SK-N-SH treated with all-trans-retinoic acid at 6 μM for 48 hours (cell line): ENCODE results near the gene TLE2.

Source experiments
- ARNTL ChIP-seq: fragments of 450-650 bp; formaldehyde crosslinking; IDR thresholded peaks from 2 replicates; pipeline ENCODE4 v1.5.0; 2020; ENCODE audit warnings: low read depth, mild to moderate bottlenecking, moderate library complexity, borderline replicate concordance
- BACH2 ChIP-seq: fragments of 250-450 bp; sonication (Bioruptor Pico); IDR thresholded peaks from 2 replicates; pipeline ENCODE4 v1.9.0; 2021; ENCODE audit warnings: mild to moderate bottlenecking, borderline replicate concordance
- ESRRG ChIP-seq: fragments of 250-450 bp; sonication (Bioruptor Pico); IDR thresholded peaks from 2 replicates; pipeline ENCODE4 v1.6.1; 2021; ENCODE audit warnings: mild to moderate bottlenecking
- OSR1 ChIP-seq: fragments of 250-450 bp; sonication (Bioruptor Pico); IDR thresholded peaks from 2 replicates; pipeline ENCODE4 v1.8.0; 2022; ENCODE audit warnings: moderate library complexity, mild to moderate bottlenecking, inconsistent platforms
- RARB ChIP-seq: fragments of 250-450 bp; sonication (Bioruptor Pico); IDR thresholded peaks from 2 replicates; pipeline ENCODE4 v1.8.0; 2021; ENCODE audit warnings: mild to moderate bottlenecking, moderate library complexity
- SNAI2 ChIP-seq: fragments of 250-450 bp; sonication (Bioruptor Pico); IDR thresholded peaks from 2 replicates; pipeline ENCODE4 v1.5.0; 2020; ENCODE audit warnings: mild to moderate bottlenecking, moderate library complexity
- TCF4 ChIP-seq: fragments of 250-450 bp; sonication (Bioruptor Pico); IDR thresholded peaks from 2 replicates; pipeline ENCODE4 v1.8.0; 2021; ENCODE audit warnings: mild to moderate bottlenecking, moderate library complexity, borderline replicate concordance
- TOX ChIP-seq: fragments of 250-450 bp; sonication (Bioruptor Pico); IDR thresholded peaks from 2 replicates; pipeline ENCODE4 v1.8.0; 2021; ENCODE audit warnings: mild to moderate bottlenecking, moderate library complexity, borderline replicate concordance
- TSHZ2 ChIP-seq: fragments of 250-450 bp; sonication (Bioruptor Pico); IDR thresholded peaks from 2 replicates; pipeline ENCODE4 v1.5.0; 2020; ENCODE audit warnings: mild to moderate bottlenecking, moderate library complexity
- ZC3H10 ChIP-seq: fragments of 250-450 bp; sonication (Bioruptor Pico); IDR thresholded peaks from 2 replicates; pipeline ENCODE4 v1.5.1; 2021; ENCODE audit warnings: mild to moderate bottlenecking, moderate library complexity
- ZFP3 ChIP-seq: fragments of 250-450 bp; sonication (Bioruptor Pico); IDR thresholded peaks from 2 replicates; pipeline ENCODE4 v1.5.0; 2020; ENCODE audit warnings: mild to moderate bottlenecking, moderate library complexity
- ZFP30 ChIP-seq: fragments of 450-650 bp; formaldehyde crosslinking; IDR thresholded peaks from 2 replicates; pipeline ENCODE4 v1.5.0; 2022; ENCODE audit warnings: mild to moderate bottlenecking, moderate library complexity
- TF ChIP-seq, protein P1 (sequence below): fragments of 250-450 bp; sonication (Bioruptor Pico); IDR thresholded peaks from 2 replicates; pipeline ENCODE4 v1.8.0; 2020; ENCODE audit warnings: mild to moderate bottlenecking, moderate library complexity, borderline replicate concordance
- TF ChIP-seq, protein P2 (sequence below): fragments of 250-450 bp; sonication (Bioruptor Pico); IDR thresholded peaks from 2 replicates; pipeline ENCODE4 v1.8.0; 2021; ENCODE audit warnings: low read depth, mild to moderate bottlenecking, moderate library complexity, borderline replicate concordance

GRCh38 chr19:3007975-3008374 lies 21.1 kb downstream of the TLE2 start:
- TF ChIP-seq ZFP3 (CRISPR knock-in tag) (no peak), TCF4 (no peak), ZC3H10 (CRISPR knock-in tag) (no peak), ZFP30 (CRISPR knock-in tag) (no peak), ESRRG (CRISPR knock-in tag) (no peak), RARB (CRISPR knock-in tag) (no peak), ARNTL (no peak), SNAI2 (CRISPR knock-in tag) (no peak), TOX (CRISPR knock-in tag) (no peak), TSHZ2 (no peak), BACH2 (no peak), OSR1 (no peak)
- TF ChIP-seq, protein P1, sequence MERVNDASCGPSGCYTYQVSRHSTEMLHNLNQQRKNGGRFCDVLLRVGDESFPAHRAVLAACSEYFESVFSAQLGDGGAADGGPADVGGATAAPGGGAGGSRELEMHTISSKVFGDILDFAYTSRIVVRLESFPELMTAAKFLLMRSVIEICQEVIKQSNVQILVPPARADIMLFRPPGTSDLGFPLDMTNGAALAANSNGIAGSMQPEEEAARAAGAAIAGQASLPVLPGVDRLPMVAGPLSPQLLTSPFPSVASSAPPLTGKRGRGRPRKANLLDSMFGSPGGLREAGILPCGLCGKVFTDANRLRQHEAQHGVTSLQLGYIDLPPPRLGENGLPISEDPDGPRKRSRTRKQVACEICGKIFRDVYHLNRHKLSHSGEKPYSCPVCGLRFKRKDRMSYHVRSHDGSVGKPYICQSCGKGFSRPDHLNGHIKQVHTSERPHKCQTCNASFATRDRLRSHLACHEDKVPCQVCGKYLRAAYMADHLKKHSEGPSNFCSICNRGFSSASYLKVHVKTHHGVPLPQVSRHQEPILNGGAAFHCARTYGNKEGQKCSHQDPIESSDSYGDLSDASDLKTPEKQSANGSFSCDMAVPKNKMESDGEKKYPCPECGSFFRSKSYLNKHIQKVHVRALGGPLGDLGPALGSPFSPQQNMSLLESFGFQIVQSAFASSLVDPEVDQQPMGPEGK (CRISPR knock-in tag): no peak
- TF ChIP-seq, protein P2, sequence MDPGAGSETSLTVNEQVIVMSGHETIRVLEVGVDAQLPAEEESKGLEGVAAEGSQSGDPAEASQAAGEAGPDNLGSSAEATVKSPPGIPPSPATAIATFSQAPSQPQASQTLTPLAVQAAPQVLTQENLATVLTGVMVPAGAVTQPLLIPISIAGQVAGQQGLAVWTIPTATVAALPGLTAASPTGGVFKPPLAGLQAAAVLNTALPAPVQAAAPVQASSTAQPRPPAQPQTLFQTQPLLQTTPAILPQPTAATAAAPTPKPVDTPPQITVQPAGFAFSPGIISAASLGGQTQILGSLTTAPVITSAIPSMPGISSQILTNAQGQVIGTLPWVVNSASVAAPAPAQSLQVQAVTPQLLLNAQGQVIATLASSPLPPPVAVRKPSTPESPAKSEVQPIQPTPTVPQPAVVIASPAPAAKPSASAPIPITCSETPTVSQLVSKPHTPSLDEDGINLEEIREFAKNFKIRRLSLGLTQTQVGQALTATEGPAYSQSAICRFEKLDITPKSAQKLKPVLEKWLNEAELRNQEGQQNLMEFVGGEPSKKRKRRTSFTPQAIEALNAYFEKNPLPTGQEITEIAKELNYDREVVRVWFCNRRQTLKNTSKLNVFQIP (CRISPR knock-in tag): no peak
